Heart left ventricle (tissue), 13 donors: ENCODE results near the gene CCDC190.

Source experiments
- CTCF ChIP-seq, 12 donors: fragments of 200-600 bp; sonication (generic) in 4 of 12; IDR thresholded peaks; one replicate each; pipeline versions ENCODE4 v1.5.0 to v1.8.0; 2018 to 2022; ENCODE audit warnings: antibody characterized with exemption in 12 of 12, mild to moderate bottlenecking in 5 of 12
- POLR2A ChIP-seq, 2 donors: fragments of 450-650 bp; IDR thresholded peaks; one replicate each; pipeline ENCODE4 v1.6.1; 2017; ENCODE audit warnings: antibody characterized with exemption in 2 of 2, mild to moderate bottlenecking in 2 of 2, moderate library complexity in 2 of 2
- donor health status: ischemic (EF 13 %, LVEDD 7.1; RV severe dilation, severe dysfunction).
- donor health status: DM: no; HTN: yes; CAD: no.
- donor health status: DM: no; HTN: no; CAD: no.
- donor health status: ischemic (EF 25% LVEDD 6.9; RV normal size, moderate dysfunction).
- donor health status: ischemic (EF 25% LVEDD 5.7; RV mildly dilated, moderate dysfunction).
- donor health status: ischemic (EF 35%, LVEDD 5.7; RV mildly dilated, moderate dysfunction).
- donor health status: nonischemic (EF 11% LVEDD 7.7; RV severe dilation, severe dysfunction).
- donor health status: DM: yes; HTN: yes; CAD: no.
- donor health status: PGD.
- donor health status: ischemic (EF 29% LVEDD 5.4; RV normal size, mild dysfunction).
- donor health status: nonischemic (EF 23%, LVEDD 6.1; RV moderate dilation, normal function).

- TF ChIP-seq CTCF (IDR thresholded peaks at IDR 0.05) (no peak), POLR2A (IDR thresholded peaks at IDR 0.05) (no peak)
These were observed 32.6 kb upstream of the CCDC190 start for GRCh38 chr1:162893612-162893908.
